ENCODE results near the gene SPAG5. TPM values are rescaled to one million over a fixed set of nuclear protein-coding genes. Genes with fewer than 3 reads are reported as not detected.

Gene SPAG5
- total RNA-seq, 1 experiment from 2014 or later, result 113 TPM

GRCh38 chr17:28643983-28644786, 45.4 kb upstream of the SPAG5 start:
- POLR2A ChIA-PET, result interaction anchor here (0.6 to 2.2 kb wide), 11 partner anchors 12 to 101 kb away, joined by 4 to 13 read pairs (median 7); partner anchors contain the start of genes PIGS, RPL23A, SDF2 and SUPT6H
- H3K4me1 Mint-ChIP-seq (ENCODE audit: low read depth, unreplicated experiment), result peaks cover 26% of the 10 kb centered on the region
- Histone ChIP-seq H3K4me1 (peaks cover 23% of the 10 kb centered on the region), H3K9me3 (no peaks in the 10 kb centered on the region), H3K36me3 (ENCODE audit: control insufficient read depth, insufficient read depth, low read length) (peaks cover 5% of the 10 kb centered on the region; the same call in 1 of the 2 replicates), H3K4me3 (ENCODE audit: low read depth, low read length) (peak overlapping the region; percentile 69), H3K27me3 (replicated peaks; ENCODE audit: control insufficient read depth, insufficient read depth, low read length) (no peaks in the 10 kb centered on the region)
- BruUV-seq (replicated peaks), result no TSS peak
- peak; percentile 68 to 70 for DNase-seq
- intact Hi-C loops (cut with micrococcal nuclease; ENCODE audit: unreplicated experiment), result loop anchor here (2.0 to 10.0 kb wide), 3 partner anchors 49 to 83 kb away; partner anchors contain the start of genes RPL23A, SPAG5 and TLCD1
- peaks cover 78% of the 10 kb centered on the region for H3K36me3 Mint-ChIP-seq (ENCODE audit: insufficient read depth, unreplicated experiment)
- CTCF ChIA-PET, result interaction anchor here (0.6 to 2.6 kb wide), 14 partner anchors 18 to 251 kb away, joined by 3 to 26 read pairs (median 4); partner anchors contain the start of genes PIGS, RPL23A, SDF2 and SUPT6H
- peak overlapping the region; percentile 94 for H3K4me3 Mint-ChIP-seq (ENCODE audit: unreplicated experiment)
- H3K27me3 Mint-ChIP-seq (ENCODE audit: insufficient read depth, unreplicated experiment), result no peaks in the 10 kb centered on the region
- peak overlapping the region; percentile 85 for H3K27ac Mint-ChIP-seq (ENCODE audit: unreplicated experiment)
- TF ChIP-seq CTCF (IDR thresholded peaks at IDR 0.05; ENCODE audit: insufficient read depth in 1 of 2, low read depth in 1 of 2, low read length in 1 of 2, severe bottlenecking in 1 of 2, unreplicated experiment in 1 of 2), result peak; percentile 70 to 75
- no peaks in the 10 kb centered on the region for H3K9me3 Mint-ChIP-seq (ENCODE audit: unreplicated experiment)

GRCh38 chr17:28641579-28641978, 42.8 kb upstream of the SPAG5 start:
- H3K36me3 Mint-ChIP-seq (ENCODE audit: insufficient read depth, unreplicated experiment), result peaks cover 82% of the 10 kb centered on the region
- intact Hi-C loops (cut with micrococcal nuclease; ENCODE audit: unreplicated experiment), result loop anchor here (10.0 kb wide), 1 partner anchor 47 kb away; the partner anchor contains the start of gene SPAG5

More at GRCh38 chr17:28641579-28641978, 42.8 kb upstream of the SPAG5 start:
- ChIA-PET POLR2A (no interaction called here), CTCF (no interaction called here)
- no peak for DNase-seq
- Histone ChIP-seq H3K27me3 (replicated peaks; ENCODE audit: control insufficient read depth, insufficient read depth, low read length) (no peaks in the 10 kb centered on the region), H3K4me3 (ENCODE audit: low read depth, low read length) (no peak overlapping the region), H3K9me3 (no peaks in the 10 kb centered on the region), H3K36me3 (ENCODE audit: control insufficient read depth, insufficient read depth, low read length) (peaks cover 10% of the 10 kb centered on the region), H3K4me1 (peaks cover 17% of the 10 kb centered on the region)
- Mint-ChIP-seq H3K27ac (ENCODE audit: unreplicated experiment) (no peak overlapping the region), H3K27me3 (ENCODE audit: insufficient read depth, unreplicated experiment) (no peaks in the 10 kb centered on the region), H3K4me1 (ENCODE audit: low read depth, unreplicated experiment) (peaks cover 24% of the 10 kb centered on the region), H3K9me3 (ENCODE audit: unreplicated experiment) (no peaks in the 10 kb centered on the region), H3K4me3 (ENCODE audit: unreplicated experiment) (no peak overlapping the region)
- no TSS peak for BruUV-seq (replicated peaks)
- TF ChIP-seq CTCF (IDR thresholded peaks at IDR 0.05; ENCODE audit: insufficient read depth in 1 of 2, low read depth in 1 of 2, low read length in 1 of 2, severe bottlenecking in 1 of 2, unreplicated experiment in 1 of 2), result no peak

Data from Caco-2 (cell line).